H1 (cell line): ENCODE measurements around the gene CBX2. TPM values are rescaled to one million over a fixed set of nuclear protein-coding genes. Genes with fewer than 3 reads are reported as not detected.

Experiments used
- CTCF ChIA-PET: fragments of 300-600 bp; sonication (Branson Sonifier 250); formaldehyde crosslinking; loops from one replicate; lab custom pipeline; 2021; ENCODE audit not compliant: partially characterized antibody; lab: Charles Lee
- POLR2A ChIA-PET: fragments of 300-600 bp; sonication (Branson Sonifier 250); formaldehyde crosslinking; loops from one replicate; lab custom pipeline; 2021; ENCODE audit warnings: inconsistent platforms; ENCODE audit not compliant: partially characterized antibody; lab: Charles Lee
- DNase-seq, 2 experiments: peaks; one replicate each; pipeline versions ENCODE4 v3.0.0 to v3.0.0-alpha.2; 2010 to 2022; ENCODE audit warnings: low spot score in 2 of 2, low read depth in 1 of 2, mixed read lengths in 1 of 2
- FAIRE-seq: peaks from 2 replicates; lab custom pipeline; 2011; peaks lifted over from hg19 to GRCh38; lab: Jason Lieb, UNC
- H2AFZ ChIP-seq: 2 replicates; pipeline ENCODE4 v1.8.1; 2012; ENCODE audit warnings: low read length, inconsistent platforms
- H2AK5ac ChIP-seq: 2 replicates; pipeline ENCODE4 v1.6.1; 2013; ENCODE audit warnings: low read depth, low read length
- H2BK120ac ChIP-seq: replicated peaks from 2 replicates; pipeline ENCODE3; 2013; ENCODE audit warnings: low read depth, low read length, inconsistent platforms
- H2BK12ac ChIP-seq: 2 replicates; pipeline ENCODE4 v1.6.1; 2013; ENCODE audit warnings: low read depth, low read length
- H2BK15ac ChIP-seq: 2 replicates; pipeline ENCODE4 v1.6.1; 2013; ENCODE audit warnings: low read length
- H2BK20ac ChIP-seq: 2 replicates; pipeline ENCODE4 v1.6.1; 2013; ENCODE audit warnings: low read length
- H2BK5ac ChIP-seq: 2 replicates; pipeline ENCODE4 v1.6.1; 2013; ENCODE audit warnings: low read depth, low read length
- H3K14ac ChIP-seq: 2 replicates; pipeline ENCODE4 v1.6.1; 2013; ENCODE audit warnings: inconsistent platforms; ENCODE audit not compliant: insufficient read length
- H3K18ac ChIP-seq: 2 replicates; pipeline ENCODE4 v1.6.1; 2013; ENCODE audit warnings: low read length; ENCODE audit errors: extremely low read depth
- H3K23ac ChIP-seq: 2 replicates; pipeline ENCODE4 v1.6.1; 2013; ENCODE audit warnings: inconsistent platforms; ENCODE audit not compliant: insufficient read length
- H3K23me2 ChIP-seq: 2 replicates; pipeline ENCODE4 v1.6.1; 2013; ENCODE audit warnings: low read depth, low read length
- H3K27ac ChIP-seq: 2 replicates; pipeline ENCODE4 v1.6.1; 2011; ENCODE audit warnings: low read depth, low read length, inconsistent platforms
- H3K27me3 ChIP-seq, 4 experiments: replicated peaks in 1 of 4; 1 replicate in 1 of 4; 2 replicates in 3 of 4; pipeline versions ENCODE4 v1.6.1 to v1.8.1; 2011 to 2013; ENCODE audit warnings: low read length in 3 of 4, mild to moderate bottlenecking in 3 of 4, inconsistent platforms in 2 of 4, mixed read lengths in 2 of 4, moderate library complexity in 1 of 4; ENCODE audit not compliant: control insufficient read depth in 3 of 4, insufficient read depth in 3 of 4; ENCODE audit errors: extremely low read depth in 1 of 4
- H3K36me3 ChIP-seq, 4 experiments: 2 replicates each; pipeline versions ENCODE4 v1.6.1 to v1.8.1; 2011 to 2013; ENCODE audit warnings: mild to moderate bottlenecking in 4 of 4, low read length in 3 of 4, moderate library complexity in 2 of 4, control low read depth in 1 of 4, inconsistent platforms in 1 of 4; ENCODE audit not compliant: insufficient read depth in 4 of 4, control insufficient read depth in 2 of 4
- H3K4ac ChIP-seq: replicated peaks from 2 replicates; pipeline ENCODE3; 2013; ENCODE audit warnings: low read length, low read depth, mixed read lengths, inconsistent platforms; ENCODE audit not compliant: insufficient read length
- H3K4me1 ChIP-seq, 4 experiments: replicated peaks in 1 of 4; 1 replicate in 1 of 4; 2 replicates in 3 of 4; pipeline versions ENCODE4 v1.6.1 to v1.8.1; 2011 to 2013; ENCODE audit warnings: low read length in 3 of 4, inconsistent platforms in 2 of 4, mixed read lengths in 1 of 4; ENCODE audit not compliant: insufficient read depth in 4 of 4, control insufficient read depth in 3 of 4
- H3K4me2 ChIP-seq, 2 experiments: 2 replicates each; pipeline versions ENCODE4 v1.6.1 to v1.8.1; 2011 to 2013; ENCODE audit warnings: low read depth in 2 of 2, low read length in 2 of 2, control low read depth in 1 of 2, inconsistent platforms in 1 of 2, mild to moderate bottlenecking in 1 of 2; ENCODE audit not compliant: insufficient read depth in 1 of 2
- H3K4me3 ChIP-seq, 4 experiments: fragments of 200-600, 300-600 bp in 1 of 4; sonication (generic), shearing (Covaris generic), sonication (Bioruptor Twin) in 1 of 4; 2 replicates each; pipeline versions ENCODE4 v1.5.1 to v1.8.1; 2011 to 2016; ENCODE audit warnings: low read length in 4 of 4, low read depth in 3 of 4, control low read depth in 2 of 4, inconsistent platforms in 2 of 4, mild to moderate bottlenecking in 2 of 4, mixed read lengths in 1 of 4, moderate library complexity in 1 of 4; ENCODE audit not compliant: insufficient read depth in 2 of 4; ENCODE audit errors: extremely low read depth in 1 of 4
- H3K56ac ChIP-seq: replicated peaks from 2 replicates; pipeline ENCODE3; 2013; ENCODE audit warnings: low read depth, mild to moderate bottlenecking, mixed read lengths, low read length, inconsistent platforms; ENCODE audit not compliant: insufficient read length
- H3K79me1 ChIP-seq: 2 replicates; pipeline ENCODE4 v1.6.1; 2013; ENCODE audit warnings: low read depth, low read length, control low read depth
- H3K79me2 ChIP-seq, 2 experiments: 2 replicates each; pipeline versions ENCODE4 v1.6.1 to v1.8.1; 2012 to 2013; ENCODE audit warnings: low read length in 2 of 2, mild to moderate bottlenecking in 2 of 2, inconsistent platforms in 1 of 2; ENCODE audit not compliant: insufficient read depth in 2 of 2, control insufficient read depth in 1 of 2
- H3K9ac ChIP-seq, 4 experiments: replicated peaks in 1 of 4; 1 replicate in 1 of 4; 2 replicates in 3 of 4; pipeline versions ENCODE4 v1.6.1 to v1.8.1; 2011 to 2013; ENCODE audit warnings: low read depth in 3 of 4, low read length in 3 of 4, control low read depth in 2 of 4, mild to moderate bottlenecking in 2 of 4, moderate library complexity in 2 of 4, inconsistent platforms in 1 of 4; ENCODE audit errors: extremely low read depth in 1 of 4
- H3K9me3 ChIP-seq, 2 experiments: 2 replicates each; pipeline versions ENCODE4 v1.6.1 to v1.8.1; 2012 to 2013; ENCODE audit warnings: mild to moderate bottlenecking in 2 of 2, moderate library complexity in 2 of 2, control low read depth in 1 of 2, inconsistent platforms in 1 of 2, low read depth in 1 of 2, low read length in 1 of 2, mixed read lengths in 1 of 2; ENCODE audit not compliant: insufficient read depth in 2 of 2
- H4K20me1 ChIP-seq, 2 experiments: replicated peaks in 1 of 2; 2 replicates each; pipeline versions ENCODE3 to v1.8.1; 2011 to 2013; ENCODE audit warnings: inconsistent platforms in 2 of 2, low read length in 2 of 2, mild to moderate bottlenecking in 1 of 2; ENCODE audit not compliant: insufficient read depth in 2 of 2, control insufficient read depth in 1 of 2
- H4K5ac ChIP-seq: 2 replicates; pipeline ENCODE4 v1.6.1; 2013; ENCODE audit warnings: low read length, low read depth, mixed read lengths, inconsistent platforms; ENCODE audit not compliant: insufficient read length
- H4K8ac ChIP-seq: 2 replicates; pipeline ENCODE4 v1.8.0; 2013; ENCODE audit warnings: mild to moderate bottlenecking, moderate library complexity, low read length, inconsistent platforms; ENCODE audit not compliant: insufficient read depth; ENCODE audit errors: extremely low read depth
- H4K91ac ChIP-seq: replicated peaks from 2 replicates; pipeline ENCODE3; 2013; ENCODE audit warnings: low read length, mixed read lengths, inconsistent platforms; ENCODE audit not compliant: insufficient read length
- BCL11A ChIP-seq, 2 experiments: IDR thresholded peaks; one replicate each; pipeline ENCODE4 v1.6.1; 2011; ENCODE audit warnings: low read depth in 2 of 2, low read length in 2 of 2, mild to moderate bottlenecking in 2 of 2
- CBX5 ChIP-seq: fragments of 300-800, 300-1000 bp; sonication (generic); IDR thresholded peaks from 2 replicates; pipeline ENCODE4 v1.7.1; 2016; ENCODE audit warnings: antibody characterized with exemption, low read length, low read depth
- CREB1 ChIP-seq: IDR thresholded peaks from 2 replicates; pipeline ENCODE4 v1.6.1; 2012; ENCODE audit warnings: inconsistent platforms
- E2F6 ChIP-seq: IDR thresholded peaks from 2 replicates; pipeline ENCODE4 v1.6.1; 2012; ENCODE audit warnings: inconsistent platforms
- EZH2 ChIP-seq: fragments of 200-600 bp; sonication (generic); IDR thresholded peaks from 2 replicates; pipeline ENCODE4 v1.7.1; 2012; ENCODE audit warnings: low read depth, mild to moderate bottlenecking, moderate library complexity, low read length, inconsistent platforms; ENCODE audit not compliant: severe bottlenecking
- MAX ChIP-seq: IDR thresholded peaks from 2 replicates; pipeline ENCODE4 v1.6.1; 2012; ENCODE audit warnings: inconsistent platforms
- NANOG ChIP-seq: IDR thresholded peaks from 2 replicates; pipeline ENCODE4 v1.6.1; 2011; ENCODE audit warnings: low read length, low read depth, mild to moderate bottlenecking, inconsistent platforms; ENCODE audit not compliant: insufficient read depth, poor library complexity, severe bottlenecking
- RAD21 ChIP-seq, 2 experiments: IDR thresholded peaks in 1 of 2; conservative IDR thresholded peaks in 1 of 2; 2 replicates each; pipeline ENCODE4 v1.6.1; 2011; ENCODE audit warnings: low read depth in 2 of 2, low read length in 2 of 2, improper control_type of control experiment in 1 of 2, inconsistent platforms in 1 of 2, mild to moderate bottlenecking in 1 of 2, moderate library complexity in 1 of 2
- RXRA ChIP-seq: IDR thresholded peaks from 2 replicates; pipeline ENCODE4 v1.6.1; 2011; ENCODE audit warnings: low read depth, mild to moderate bottlenecking, low read length, moderate library complexity; ENCODE audit not compliant: insufficient read depth
- WGBS, 2 experiments: shearing (Covaris generic) in 1 of 2; methylation state at CpG; one replicate each; pipeline versions ENCODE4 v1.1.6 to v1.1.7; 2013 to 2015; ENCODE audit warnings: low lambda C conversion rate in 2 of 2, mixed read lengths in 2 of 2, inconsistent platforms in 1 of 2, low coverage in 1 of 2, missing lambda C conversion rate in 1 of 2; ENCODE audit not compliant: insufficient replicate concordance in 2 of 2, insufficient coverage in 1 of 2, insufficient read length in 1 of 2; ENCODE audit errors: extremely low coverage in 1 of 2, missing lambda C conversion rate in 1 of 2; 5-methylcytosine and 5-hydroxymethylcytosine counted together
- polyA plus RNA-seq, 7 experiments: library from polyadenylated mRNA; depleted of rRNA in 3 of 7; stranded (reverse) in 5 of 7; unstranded in 2 of 7; fragments of >200 nt in 5 of 7; fragments of 200-250 nt in 2 of 7; gene quantifications; 1 replicate in 5 of 7; 2 replicates in 1 of 7; 4 replicates in 1 of 7; pipeline versions ENCODE4 v1.2.1 to v1.2.3, GENCODE V29; 2011 to 2013; ENCODE audit warnings: missing spikeins in 2 of 7, mixed read lengths in 2 of 7
- total RNA-seq: library from RNA; stranded (reverse); fragmentation: NEBNext Ultra II Directional; extraction: Animal tissue kit (Norgen Biotek cat#: 25700); gene quantifications from 2 replicates; pipeline ENCODE4 v1.2.1, GENCODE V29; 2021

The CBX2 gene
- total and polyA plus RNA-seq, 2 of the 8 experiments (the other 6 are each of a cell fraction or from before 2014, with no cell fraction given), result 64.3 to 83.9 TPM

- H3K27me3 ChIP-seq, result peaks cover 45 to 71% (median 65%) of the 10 kb centered on the region in 4 experiments
- H3K79me2 ChIP-seq, result no peaks in the 10 kb centered on the region
- DNase-seq, result no peak
- no peaks in the 10 kb centered on the region for H3K9me3 ChIP-seq
- H3K23me2 ChIP-seq, result peaks cover 3% of the 10 kb centered on the region; the same call in 1 of the 2 replicates
- H2BK12ac ChIP-seq, result no peak overlapping the region
- POLR2A ChIA-PET, result interaction anchor here (0.6 to 3.2 kb wide), 19 partner anchors 9 to 50 kb away, joined by 3 to 20 read pairs (median 5); partner anchors contain the start of genes CBX2 and CBX4
- no peak overlapping the region for H4K5ac ChIP-seq
- H2AK5ac ChIP-seq, result no peak overlapping the region
- no peak overlapping the region for H2AFZ ChIP-seq
- no peak overlapping the region for H4K91ac ChIP-seq
- no peak overlapping the region for H2BK120ac ChIP-seq
- peak overlapping the region; percentile 12 to 74 for H3K4me2 ChIP-seq
- no peak overlapping the region; the same call in 1 of the 2 replicates for H3K18ac ChIP-seq
- H3K23ac ChIP-seq, result no peak overlapping the region
- H4K20me1 ChIP-seq, result peaks cover 34 to 39% of the 10 kb centered on the region in 2 experiments
- no peak overlapping the region for H3K27ac ChIP-seq
- H3K79me1 ChIP-seq, result peaks cover 1% of the 10 kb centered on the region; the same call in 1 of the 2 replicates
- H3K56ac ChIP-seq, result no peak overlapping the region
- peak overlapping the region; percentile 84 for H4K8ac ChIP-seq
- no peak overlapping the region; the same call in 1 of the 2 replicates for H2BK15ac ChIP-seq
- H2BK5ac ChIP-seq, result peak overlapping the region; percentile 7; the same call in 1 of the 2 replicates
- H3K36me3 ChIP-seq, result peaks cover under 1 to 9% (median 5%) of the 10 kb centered on the region in 4 experiments; a peak in 4 of 8 replicates
- H3K14ac ChIP-seq, result no peak overlapping the region
- peak overlapping the region; percentile 18 to 62 (median 29); a peak in 7 of 8 replicates for H3K4me3 ChIP-seq
- H3K9ac ChIP-seq, result no peak overlapping the region
- no peak overlapping the region for H3K4ac ChIP-seq
- CTCF ChIA-PET, result interaction anchor here (0.5 to 4.3 kb wide), 36 partner anchors 10 to 231 kb away, joined by 3 to 88 read pairs (median 4); partner anchors contain the start of gene CBX2
- WGBS, 2 experiments, result 20% methylated on average over 48 of the region's 74 CpGs; no CpG with 5 or more reads in 1 of the 2 experiments
- peaks cover 7 to 48% (median 34%) of the 10 kb centered on the region in 4 experiments for H3K4me1 ChIP-seq
- no peak for FAIRE-seq
- H2BK20ac ChIP-seq, result no peak overlapping the region
- TF ChIP-seq CREB1 (0 out of 2 replicates have a peak, but pooled peaks have one; percentile 7), RAD21 (IDR thresholded peaks at IDR 0.05 in 1 of 2, conservative IDR thresholded peaks at IDR 0.05 in 1 of 2; ENCODE audit: low read depth in 2 of 2, low read length in 2 of 2) (peak; percentile 68 to 75), E2F6 (peak; percentile 85), RXRA (no peak), CBX5 (no peak), EZH2 (peak; percentile 40), NANOG (no peak), BCL11A (IDR thresholded peaks at IDR 0.05; ENCODE audit: low read depth in 2 of 2, low read length in 2 of 2) (no peak), MAX (peak; percentile 56; the same call in 1 of the 2 replicates)
These were observed 12.2 kb downstream of the CBX2 start for GRCh38 chr17:79789943-79790804.
